ENCODE measurements around the gene RNPEPL1. TPM values are rescaled to one million over a fixed set of nuclear protein-coding genes. Genes with fewer than 3 reads are reported as not detected.

The RNPEPL1 gene
- total RNA-seq, 4 donors from 2014 or later, result 31.9 to 124 (median 99.6) TPM

- peaks cover 0 to 3% (median 0%) of the 10 kb centered on the region in 3 donors for H3K27me3 ChIP-seq
- in situ Hi-C loops (cut with MboI; ENCODE audit: low sequenced_read_pairs in 4 of 4) (no loop called here), intact Hi-C loops (cut with DNase I; ENCODE audit: low total_unique reads) (no loop called here)
- no peak for ATAC-seq
- no peaks in the 10 kb centered on the region for H3K9me3 ChIP-seq
- H3K27ac ChIP-seq, result no peak overlapping the region
- H3K36me3 ChIP-seq, result no peaks in the 10 kb centered on the region
- TF ChIP-seq CTCF (IDR thresholded peaks at IDR 0.05 in 4 of 5, conservative IDR thresholded peaks at IDR 0.05 in 1 of 5) (no peak), POLR2A (IDR thresholded peaks at IDR 0.05) (no peak)
- peak in 1 of 2 donors; percentile 11 for DNase-seq
- no peak overlapping the region for H3K4me3 ChIP-seq
- no peaks in the 10 kb centered on the region for H3K4me1 ChIP-seq
These were observed 61.9 kb downstream of the RNPEPL1 start for GRCh38 chr2:240629968-240630770.

Other genes with a start within 250 kb of the RNPEPL1 start
- gene GPC1, start 132.8 kb upstream of the RNPEPL1 start, total RNA-seq, result 100 to 1,000 TPM; 112 to 188 (median 180) TPM
- gene ANKMY1, start 10.5 kb upstream of the RNPEPL1 start, total RNA-seq, result 1 to 10 TPM; 3.3 to 9.0 (median 5.6) TPM
- gene DUSP28, start 8.1 kb upstream of the RNPEPL1 start, total RNA-seq, result 10 to 100 TPM in 3 of 4 donors, 1 to 10 TPM in 1; 7.6 to 18.3 (median 13.2) TPM
- gene CAPN10, start 18.2 kb downstream of the RNPEPL1 start, total RNA-seq, result 10 to 100 TPM in 1 of 4 donors, 1 to 10 TPM in 3; 6.8 to 12.2 (median 7.5) TPM
- 1 to 10 TPM in 1 of 4 donors, under 1 TPM in 3; 0.72 to 1.8 (median 0.87) TPM for gene GPR35, start 57.0 kb downstream of the RNPEPL1 start, total RNA-seq
- not detected for gene AQP12B, start 114.4 kb downstream of the RNPEPL1 start, total RNA-seq
- not detected for gene AQP12A, start 123.4 kb downstream of the RNPEPL1 start, total RNA-seq

Data from gastrocnemius medialis (tissue), 4 donors.